Thymus (tissue), 11 donors: ENCODE measurements around the gene USP19. TPM values are rescaled to one million over a fixed set of nuclear protein-coding genes. Genes with fewer than 3 reads are reported as not detected.

Experiments
- DNase-seq, 9 donors: peaks; one replicate each; pipeline ENCODE4 v3.0.0-alpha.2; 2013; ENCODE audit warnings: low spot score in 9 of 9, low read depth in 6 of 9, missing footprints in 1 of 9
- H3K27ac ChIP-seq, 2 donors: one replicate each; pipeline ENCODE4 v1.5.1; 2013; ENCODE audit warnings: control low read depth in 1 of 2, low read depth in 1 of 2, low read length in 1 of 2, mild to moderate bottlenecking in 1 of 2, moderate library complexity in 1 of 2
- H3K27me3 ChIP-seq, 2 donors: one replicate each; pipeline ENCODE4 v1.5.1; 2013; ENCODE audit warnings: low read length in 1 of 2; ENCODE audit not compliant: control insufficient read depth in 2 of 2, insufficient read depth in 1 of 2
- H3K36me3 ChIP-seq, 2 donors: one replicate each; pipeline ENCODE4 v1.5.1; 2013; ENCODE audit warnings: low read length in 1 of 2, mild to moderate bottlenecking in 1 of 2, moderate library complexity in 1 of 2; ENCODE audit not compliant: control insufficient read depth in 2 of 2, insufficient read depth in 2 of 2
- H3K4me1 ChIP-seq, 2 donors: one replicate each; pipeline ENCODE4 v1.5.1; 2013; ENCODE audit warnings: low read length in 2 of 2; ENCODE audit not compliant: control insufficient read depth in 2 of 2, insufficient read depth in 2 of 2
- H3K4me3 ChIP-seq, 2 donors: one replicate each; pipeline ENCODE4 v1.5.1; 2013; ENCODE audit warnings: low read length in 2 of 2, control low read depth in 1 of 2, mild to moderate bottlenecking in 1 of 2
- H3K9me3 ChIP-seq, 2 donors: one replicate each; pipeline ENCODE4 v1.5.1; 2013; ENCODE audit warnings: low read length in 1 of 2, mild to moderate bottlenecking in 1 of 2; ENCODE audit not compliant: control insufficient read depth in 2 of 2, insufficient read depth in 1 of 2
- WGBS: extraction: QIAGEN DNeasy Blood & Tissue Kit; methylation state at CpG from one replicate; pipeline ENCODE4 v1.1.7; 2013; 5-methylcytosine and 5-hydroxymethylcytosine counted together
- polyA plus RNA-seq: library from polyadenylated mRNA; stranded (reverse); fragments of 200-250 nt; gene quantifications from one replicate; pipeline ENCODE4 v1.2.3, GENCODE V29; 2013
- total RNA-seq: library from RNA; stranded (reverse); fragments of 120-200 nt; gene quantifications from one replicate; pipeline ENCODE4 v1.2.4, GENCODE V29; 2013
- donor health status: healthy.

Gene USP19
- total and polyA plus RNA-seq, 2 donors, result 25.2 to 31.5 TPM

GRCh38 chr3:49140080-49140479, 19.5 kb upstream of the USP19 start:
- Histone ChIP-seq H3K27me3 (peaks cover 0 to 6% of the 10 kb centered on the region in 2 donors), H3K36me3 (no peaks in the 10 kb centered on the region), H3K4me3 (no peak overlapping the region), H3K9me3 (peaks cover 0 to 16% of the 10 kb centered on the region in 2 donors), H3K27ac (no peak overlapping the region), H3K4me1 (no peaks in the 10 kb centered on the region)
- 81% methylated on average over 3 of the region's 3 CpGs for WGBS
- DNase-seq, result no peak

GRCh38 chr3:49135499-49135898, 14.9 kb upstream of the USP19 start:
- Histone ChIP-seq H3K9me3 (peaks cover 0 to 4% of the 10 kb centered on the region in 2 donors), H3K27ac (no peak overlapping the region), H3K4me1 (peaks cover 0 to 6% of the 10 kb centered on the region in 2 donors), H3K36me3 (no peaks in the 10 kb centered on the region), H3K27me3 (peaks cover 0 to 30% of the 10 kb centered on the region in 2 donors), H3K4me3 (no peak overlapping the region)
- no peak for DNase-seq
- 97% methylated on average over 4 of the region's 4 CpGs for WGBS

GRCh38 chr3:49134471-49135265, 14.0 kb upstream of the USP19 start:
- peaks cover 0 to 30% of the 10 kb centered on the region in 2 donors for H3K27me3 ChIP-seq
- no peak overlapping the region for H3K4me3 ChIP-seq
- no peaks in the 10 kb centered on the region for H3K9me3 ChIP-seq
- DNase-seq, result no peak
- no peak overlapping the region for H3K27ac ChIP-seq
- H3K4me1 ChIP-seq, result peaks cover 0 to 6% of the 10 kb centered on the region in 2 donors
- no peaks in the 10 kb centered on the region for H3K36me3 ChIP-seq
- 84% methylated on average over 3 of the region's 3 CpGs for WGBS

- peak overlapping the region; percentile 22 to 38 for H3K4me3 ChIP-seq
- H3K27me3 ChIP-seq, result peaks cover 0 to 30% of the 10 kb centered on the region in 2 donors
- peaks cover 0 to 6% of the 10 kb centered on the region in 2 donors for H3K4me1 ChIP-seq
- whole genome bisulfite sequencing, result 16% methylated on average over 30 of the region's 30 CpGs
- peak in 1 of 9 donors; percentile 28 for DNase-seq
- no peaks in the 10 kb centered on the region for H3K36me3 ChIP-seq
- H3K9me3 ChIP-seq, result no peaks in the 10 kb centered on the region
- H3K27ac ChIP-seq, result no peak overlapping the region
These were observed 12.8 kb upstream of the USP19 start for GRCh38 chr3:49133226-49133951.

- Histone ChIP-seq H3K27me3 (peaks cover 0 to 24% of the 10 kb centered on the region in 2 donors), H3K36me3 (no peaks in the 10 kb centered on the region), H3K27ac (peak within 1 kb of the TSS in 1 of 2 donors; percentile 32), H3K4me3 (peak within 1 kb of the TSS; percentile 22 to 38), H3K4me1 (peaks cover 0 to 6% of the 10 kb centered on the region in 2 donors), H3K9me3 (no peaks in the 10 kb centered on the region)
- 58% methylated on average over 28 of the region's 28 CpGs for WGBS
- DNase-seq, result no peak
These were observed 12.0 kb upstream of the USP19 start, which contains the start of gene LAMB2 for GRCh38 chr3:49132437-49133225. TSS of gene LAMB2 (minus strand) at chr3:49133050. CDS start at chr3:49132867, 183 bp downstream.

GRCh38 chr3:49132073-49132436, 11.4 kb upstream of the USP19 start:
- H3K4me3 ChIP-seq, result peak overlapping the region in 1 of 2 donors; percentile 38
- peaks cover 0 to 6% of the 10 kb centered on the region in 2 donors for H3K4me1 ChIP-seq
- 96% methylated on average over 9 of the region's 9 CpGs for WGBS
- H3K27me3 ChIP-seq, result peaks cover 0 to 24% of the 10 kb centered on the region in 2 donors
- H3K36me3 ChIP-seq, result no peaks in the 10 kb centered on the region
- no peaks in the 10 kb centered on the region for H3K9me3 ChIP-seq
- DNase-seq, result no peak
- no peak overlapping the region for H3K27ac ChIP-seq

GRCh38 chr3:49131576-49131975, 11.0 kb upstream of the USP19 start:
- Histone ChIP-seq H3K4me1 (peaks cover 0 to 6% of the 10 kb centered on the region in 2 donors), H3K4me3 (no peak overlapping the region), H3K27me3 (peaks cover 0 to 24% of the 10 kb centered on the region in 2 donors), H3K36me3 (no peaks in the 10 kb centered on the region), H3K27ac (no peak overlapping the region), H3K9me3 (no peaks in the 10 kb centered on the region)
- DNase-seq, result no peak
- WGBS, result over 99% methylated on average over 6 of the region's 6 CpGs

- Histone ChIP-seq H3K4me3 (no peak overlapping the region), H3K27me3 (peaks cover 0 to 24% of the 10 kb centered on the region in 2 donors), H3K4me1 (peaks cover 0 to 6% of the 10 kb centered on the region in 2 donors)
These were observed 10.4 kb upstream of the USP19 start for GRCh38 chr3:49131040-49131439.

More at GRCh38 chr3:49131040-49131439, 10.4 kb upstream of the USP19 start:
- no peaks in the 10 kb centered on the region for H3K9me3 ChIP-seq
- WGBS, result 95% methylated on average over 12 of the region's 12 CpGs
- DNase-seq, result no peak
- H3K27ac ChIP-seq, result no peak overlapping the region
- H3K36me3 ChIP-seq, result no peaks in the 10 kb centered on the region
